Thyroid gland (tissue), 4 donors: ENCODE data around the gene FRA10AC1. TPM values are rescaled to one million over a fixed set of nuclear protein-coding genes. Genes with fewer than 3 reads are reported as not detected.
"Not testable (repeated sequence)": the region's sequence is repeated elsewhere in the genome, so short reads cannot be mapped to it uniquely, and the experiment has no call there.

Experiments
- DNase-seq, 2 donors: peaks; one replicate each; pipeline ENCODE4 v3.0.0-alpha.2; 2019
- H3K27ac ChIP-seq, 3 donors: fragments of 200-600 bp; sonication (generic); 1 replicate in 2 of 3; 2 replicates in 1 of 3; pipeline ENCODE4 v1.5.1; 2016 to 2019; ENCODE audit warnings: mild to moderate bottlenecking in 1 of 3, moderate library complexity in 1 of 3
- H3K27me3 ChIP-seq: fragments of 200-600 bp; sonication (generic); one replicate; pipeline ENCODE4 v1.5.1; 2019
- H3K36me3 ChIP-seq, 2 donors: fragments of 200-600 bp; sonication (generic); one replicate each; pipeline ENCODE4 v1.5.1; 2016 to 2019
- H3K4me1 ChIP-seq, 2 donors: fragments of 200-600 bp; sonication (generic); one replicate each; pipeline ENCODE4 v1.5.1; 2017 to 2019
- H3K4me3 ChIP-seq, 3 donors: fragments of 200-600 bp; sonication (generic); replicated peaks in 1 of 3; 1 replicate in 2 of 3; 2 replicates in 1 of 3; pipeline ENCODE4 v1.5.1; 2016; ENCODE audit warnings: mild to moderate bottlenecking in 1 of 3
- H3K9me3 ChIP-seq: fragments of 200-600 bp; sonication (generic); one replicate; pipeline ENCODE4 v1.5.1; 2017
- CTCF ChIP-seq, 6 experiments: fragments of 200-600 bp in 3 of 6; fragments of 450-650 bp in 3 of 6; sonication (generic) in 3 of 6; IDR thresholded peaks; one replicate each; pipeline ENCODE4 v1.5.1; 2016 to 2019; ENCODE audit warnings: antibody characterized with exemption in 6 of 6, mild to moderate bottlenecking in 2 of 6, inconsistent platforms in 1 of 6, moderate library complexity in 1 of 6
- POLR2A ChIP-seq, 2 donors: fragments of 450-650 bp; IDR thresholded peaks; one replicate each; pipeline ENCODE4 v1.6.1; 2017; ENCODE audit warnings: antibody characterized with exemption in 2 of 2, mild to moderate bottlenecking in 2 of 2, moderate library complexity in 1 of 2
- WGBS, 2 donors: methylation state at CpG; one replicate each; pipeline ENCODE4 v1.1.5; 2017; 5-methylcytosine and 5-hydroxymethylcytosine counted together
- intact Hi-C: fragments of 100-400 bp; cut with DNase I; formaldehyde crosslinking; loops from one replicate; pipeline ENCODE4 v1.15.1; 2023
- total RNA-seq, 4 donors: library from RNA; depleted of rRNA; stranded (reverse); fragments of >200 nt; gene quantifications; one replicate each; pipeline ENCODE4 v1.2.3, GENCODE V29; 2016

The FRA10AC1 gene
- total RNA-seq, 4 donors from 2014 or later, result 18.6 to 293 (median 27.8) TPM

- DNase-seq, result no peak
- intact Hi-C loops, result no loop called here
- Histone ChIP-seq H3K4me1 (peaks cover 0 to 7% of the 10 kb centered on the region in 2 donors), H3K27me3 (no peaks in the 10 kb centered on the region), H3K36me3 (no peaks in the 10 kb centered on the region), H3K4me3 (no peak overlapping the region), H3K9me3 (no peaks in the 10 kb centered on the region), H3K27ac (no peak overlapping the region)
- TF ChIP-seq POLR2A (IDR thresholded peaks at IDR 0.05), result no peak
- 94 to 96% methylated on average over 5 of the region's 5 CpGs for WGBS, 2 donors
Measured at GRCh38 chr10:93704451-93704850, 2.1 kb upstream of the FRA10AC1 start.

- no peak for TF ChIP-seq CTCF (IDR thresholded peaks at IDR 0.05)
- no peak for TF ChIP-seq POLR2A (IDR thresholded peaks at IDR 0.05)
- intact Hi-C loops, result no loop called here
- H3K27me3 ChIP-seq, result no peaks in the 10 kb centered on the region
- no peaks in the 10 kb centered on the region for H3K9me3 ChIP-seq
- no peak overlapping the region for H3K27ac ChIP-seq
- no peak for DNase-seq
- peaks cover 0 to 7% of the 10 kb centered on the region in 2 donors for H3K4me1 ChIP-seq
- WGBS, 2 donors, result 67 to 69% methylated on average over 1 of the region's 1 CpG
- H3K4me3 ChIP-seq, result no peak overlapping the region
- H3K36me3 ChIP-seq, result peaks cover 0 to under 1% of the 10 kb centered on the region in 2 donors
Measured at GRCh38 chr10:93703841-93704240, 1.4 kb upstream of the FRA10AC1 start.

GRCh38 chr10:93703066-93703465, 674 bp upstream of the FRA10AC1 start:
- H3K9me3 ChIP-seq, result no peaks in the 10 kb centered on the region
- TF ChIP-seq POLR2A (IDR thresholded peaks at IDR 0.05) (no peak), CTCF (IDR thresholded peaks at IDR 0.05) (no peak)
- peaks cover 0 to 7% of the 10 kb centered on the region in 2 donors for H3K4me1 ChIP-seq
- H3K36me3 ChIP-seq, result peaks cover 5 to 7% of the 10 kb centered on the region in 2 donors
- DNase-seq, result no peak
- 3 to 5% methylated on average over 12 of the region's 12 CpGs for WGBS, 2 donors
- H3K4me3 ChIP-seq, result peak overlapping the region in 2 of 3 donors; percentile 45 to 56
- intact Hi-C loops, result no loop called here
- H3K27ac ChIP-seq, result peak overlapping the region in 2 of 3 donors; percentile 76 to 79
- no peaks in the 10 kb centered on the region for H3K27me3 ChIP-seq

- H3K27me3 ChIP-seq, result no peaks in the 10 kb centered on the region
- WGBS, 2 donors, result 2 to 3% methylated on average over 9 of the region's 9 CpGs
- peaks cover 0 to 7% of the 10 kb centered on the region in 2 donors for H3K4me1 ChIP-seq
- TF ChIP-seq CTCF (IDR thresholded peaks at IDR 0.05) (no peak), POLR2A (IDR thresholded peaks at IDR 0.05) (no peak)
- H3K9me3 ChIP-seq, result no peaks in the 10 kb centered on the region
- H3K4me3 ChIP-seq, result peak overlapping the region; percentile 45 to 86 (median 72)
- H3K27ac ChIP-seq, result peak overlapping the region; percentile 76 to 80 (median 79)
- H3K36me3 ChIP-seq, result peaks cover 8 to 11% of the 10 kb centered on the region in 2 donors
- peak in 1 of 2 donors; percentile 9 for DNase-seq
- intact Hi-C loops, result no loop called here
Measured at GRCh38 chr10:93701866-93702209, 554 bp downstream of the FRA10AC1 start.

GRCh38 chr10:93697207-93697606, 5.2 kb downstream of the FRA10AC1 start:
- Histone ChIP-seq H3K36me3 (peaks cover 23 to 35% of the 10 kb centered on the region in 2 donors), H3K9me3 (no peaks in the 10 kb centered on the region), H3K4me1 (peaks cover 0 to 7% of the 10 kb centered on the region in 2 donors), H3K27ac (no peak overlapping the region), H3K27me3 (no peaks in the 10 kb centered on the region), H3K4me3 (no peak overlapping the region)
- WGBS, 2 donors, result 94 to 96% methylated on average over 2 of the region's 2 CpGs
- TF ChIP-seq POLR2A (IDR thresholded peaks at IDR 0.05) (no peak), CTCF (IDR thresholded peaks at IDR 0.05) (no peak)
- intact Hi-C loops, result no loop called here
- no peak for DNase-seq

GRCh38 chr10:93696582-93696981, 5.8 kb downstream of the FRA10AC1 start:
- not testable (repeated sequence) for H3K4me1 ChIP-seq

More at GRCh38 chr10:93696582-93696981, 5.8 kb downstream of the FRA10AC1 start:
- DNase-seq, H3K27me3 ChIP-seq, H3K4me3 ChIP-seq, H3K9me3 ChIP-seq, H3K27ac ChIP-seq, intact Hi-C loops: not testable (repeated sequence)
- WGBS, 2 donors, result 96 to 98% methylated on average over 2 of the region's 2 CpGs
- H3K36me3 ChIP-seq, result peaks cover 23 to 41% of the 10 kb centered on the region in 2 donors
